Fibroblast of gingiva (primary cell): ENCODE results near the gene RHBDL3.
A peak's percentile ranks its signal among the peaks of the same experiment; 100 is the strongest.
"Not testable (repeated sequence)": the region's sequence is repeated elsewhere in the genome, so short reads cannot be mapped to it uniquely, and the experiment has no call there.

ENCODE experiments used
- DNase-seq: peaks from one replicate; pipeline ENCODE4 v3.0.0-alpha.2; 2011; ENCODE audit warnings: low read depth

RHBDL3 gene

GRCh38 chr17:32323811-32324491, 58.3 kb downstream of the RHBDL3 start:
- peak; percentile 8 for DNase-seq

- no peak for DNase-seq
Observed at GRCh38 chr17:32327911-32328310, 62.3 kb downstream of the RHBDL3 start.

GRCh38 chr17:32330147-32330546, 64.5 kb downstream of the RHBDL3 start:
- DNase-seq, result no peak

- DNase-seq, result no peak
Observed at GRCh38 chr17:32331243-32332040, 65.8 kb downstream of the RHBDL3 start.

GRCh38 chr17:32333187-32333586, 67.6 kb downstream of the RHBDL3 start:
- DNase-seq, result no peak

- no peak for DNase-seq
Observed at GRCh38 chr17:32335046-32335445, 69.4 kb downstream of the RHBDL3 start.

GRCh38 chr17:32335687-32336086, 70.1 kb downstream of the RHBDL3 start:
- no peak for DNase-seq

GRCh38 chr17:32341141-32341856, 75.7 kb downstream of the RHBDL3 start:
- DNase-seq, result peak; percentile 5

- peak; percentile 72 for DNase-seq
Observed at GRCh38 chr17:32341857-32342602, 76.4 kb downstream of the RHBDL3 start, which contains the start of gene C17orf75. Gene C17orf75 (minus strand): TSS chr17:32342173. CDS start chr17:32342139, 34 bp downstream.

- DNase-seq, result no peak
Observed at GRCh38 chr17:32342603-32343325, 77.1 kb downstream of the RHBDL3 start.

- no peak for DNase-seq
Observed at GRCh38 chr17:32345951-32346600, 80.4 kb downstream of the RHBDL3 start.

- no peak for DNase-seq
Observed at GRCh38 chr17:32348483-32348800, 82.8 kb downstream of the RHBDL3 start.

GRCh38 chr17:32349503-32349853, 83.8 kb downstream of the RHBDL3 start:
- DNase-seq, result peak; percentile 6

- peak; percentile 96 for DNase-seq
Observed at GRCh38 chr17:32349854-32350665, 84.4 kb downstream of the RHBDL3 start, which contains the start of gene ZNF207. Gene ZNF207 (plus strand): TSS chr17:32350157. CDS start chr17:32350286, 129 bp downstream.

- peak; percentile 78 for DNase-seq
Observed at GRCh38 chr17:32350666-32351418, 85.2 kb downstream of the RHBDL3 start.

- not testable (repeated sequence) for DNase-seq
Observed at GRCh38 chr17:32352734-32353133, 87.1 kb downstream of the RHBDL3 start.

GRCh38 chr17:32355649-32356377, 90.2 kb downstream of the RHBDL3 start:
- DNase-seq, result no peak

- DNase-seq, result no peak
Observed at GRCh38 chr17:32356378-32356743, 90.7 kb downstream of the RHBDL3 start.

- no peak for DNase-seq
Observed at GRCh38 chr17:32356750-32357149, 91.1 kb downstream of the RHBDL3 start.
